Stromal cell of bone marrow (primary cell): Measurements from ENCODE around the gene CCDC9.
"Not testable (repeated sequence)": the region's sequence is repeated elsewhere in the genome, so short reads cannot be mapped to it uniquely, and the experiment has no call there.

ENCODE experiments used
- DNase-seq: peaks from one replicate; pipeline ENCODE4 v3.0.0-alpha.2; 2012; ENCODE audit warnings: low read depth

Gene CCDC9

GRCh38 chr19:47261946-47262793, 5.8 kb downstream of the CCDC9 start:
- DNase-seq = not testable (repeated sequence)

DNA sequence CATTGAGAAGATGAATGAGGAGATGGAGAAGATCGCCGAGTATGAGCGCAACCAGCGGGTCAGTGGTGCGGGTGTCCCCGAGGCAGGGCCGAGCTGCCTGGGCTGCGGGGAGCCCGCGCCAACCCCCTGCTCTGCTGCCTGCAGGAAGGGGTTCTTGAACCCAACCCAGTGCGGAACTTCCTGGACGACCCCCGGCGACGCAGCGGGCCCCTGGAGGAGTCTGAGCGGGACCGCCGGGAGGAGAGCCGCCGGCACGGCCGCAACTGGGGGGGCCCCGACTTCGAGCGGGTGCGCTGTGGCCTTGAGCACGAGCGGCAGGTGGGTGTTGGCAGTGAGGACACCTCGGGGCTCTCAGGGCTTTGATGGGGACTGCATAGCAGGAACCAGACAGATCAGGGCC, 8.3 kb downstream of the CCDC9 start:
- no peak for DNase-seq

GRCh38 chr19:47266401-47266941, 10.1 kb downstream of the CCDC9 start:
- DNase-seq = no peak

- DNase-seq = no peak
Measured at GRCh38 chr19:47267350-47267759, 11.0 kb downstream of the CCDC9 start.

- DNase-seq = no peak
Measured at GRCh38 chr19:47268028-47268427, 11.7 kb downstream of the CCDC9 start.

DNA sequence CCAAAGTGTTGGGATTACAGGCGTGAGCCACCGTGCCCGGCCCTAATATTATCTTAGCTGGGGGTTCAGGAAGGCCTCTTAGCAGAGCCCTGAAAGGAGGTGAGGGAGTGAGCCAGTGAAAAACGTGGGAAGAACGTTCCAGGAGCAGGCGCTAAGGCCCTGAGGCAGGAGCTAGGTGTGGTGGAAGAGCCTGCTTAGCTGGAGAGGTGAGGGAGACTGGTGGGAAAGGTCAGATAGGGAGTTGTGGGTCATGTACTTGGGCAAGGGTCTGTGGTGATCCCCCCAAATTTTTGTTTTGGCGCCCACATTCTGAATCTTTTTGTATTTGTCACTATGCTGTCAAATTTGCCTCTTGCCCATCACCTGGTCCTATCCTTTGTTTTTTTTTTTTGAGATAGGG, 13.3 kb downstream of the CCDC9 start:
- no peak for DNase-seq

DNA sequence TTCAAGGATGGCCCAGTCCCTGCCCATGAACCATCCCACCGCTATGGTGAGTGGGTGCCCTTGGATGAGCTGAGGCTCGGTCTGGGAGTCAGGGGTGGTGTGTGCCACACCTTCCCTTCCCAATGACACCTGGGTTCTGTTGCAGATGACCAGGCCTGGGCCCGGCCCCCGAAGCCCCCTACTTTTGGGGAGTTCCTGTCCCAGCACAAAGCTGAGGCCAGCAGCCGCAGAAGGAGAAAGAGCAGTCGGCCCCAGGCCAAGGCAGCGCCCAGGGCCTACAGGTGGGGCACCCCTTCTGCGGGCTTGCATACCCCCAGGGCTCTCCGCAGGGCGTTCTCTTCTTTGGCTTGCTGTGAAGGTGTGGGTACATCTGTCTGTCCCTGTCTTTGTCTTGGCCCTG, 14.1 kb downstream of the CCDC9 start:
- DNase-seq = no peak

DNA sequence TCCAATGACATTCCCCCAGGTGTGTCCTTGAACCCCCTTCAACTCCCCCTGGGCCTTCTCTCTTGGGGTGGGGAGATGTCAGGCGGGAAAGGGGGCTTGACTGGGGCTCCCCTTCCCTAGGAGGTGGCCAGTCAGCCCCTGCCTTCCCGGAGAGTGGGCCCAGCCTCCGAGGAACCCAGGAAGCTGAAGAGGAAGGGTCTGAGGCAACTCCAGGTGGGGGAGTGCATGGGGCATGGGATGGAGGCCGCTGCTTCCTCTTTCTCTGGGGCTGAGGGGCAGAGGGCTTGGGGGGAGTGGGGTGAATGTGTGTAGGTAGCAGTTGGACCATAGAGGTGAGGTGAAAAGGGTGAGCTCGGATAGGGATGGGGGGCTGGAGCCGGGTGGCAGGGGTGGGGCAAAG, 15.6 kb downstream of the CCDC9 start:
- DNase-seq = no peak

DNA sequence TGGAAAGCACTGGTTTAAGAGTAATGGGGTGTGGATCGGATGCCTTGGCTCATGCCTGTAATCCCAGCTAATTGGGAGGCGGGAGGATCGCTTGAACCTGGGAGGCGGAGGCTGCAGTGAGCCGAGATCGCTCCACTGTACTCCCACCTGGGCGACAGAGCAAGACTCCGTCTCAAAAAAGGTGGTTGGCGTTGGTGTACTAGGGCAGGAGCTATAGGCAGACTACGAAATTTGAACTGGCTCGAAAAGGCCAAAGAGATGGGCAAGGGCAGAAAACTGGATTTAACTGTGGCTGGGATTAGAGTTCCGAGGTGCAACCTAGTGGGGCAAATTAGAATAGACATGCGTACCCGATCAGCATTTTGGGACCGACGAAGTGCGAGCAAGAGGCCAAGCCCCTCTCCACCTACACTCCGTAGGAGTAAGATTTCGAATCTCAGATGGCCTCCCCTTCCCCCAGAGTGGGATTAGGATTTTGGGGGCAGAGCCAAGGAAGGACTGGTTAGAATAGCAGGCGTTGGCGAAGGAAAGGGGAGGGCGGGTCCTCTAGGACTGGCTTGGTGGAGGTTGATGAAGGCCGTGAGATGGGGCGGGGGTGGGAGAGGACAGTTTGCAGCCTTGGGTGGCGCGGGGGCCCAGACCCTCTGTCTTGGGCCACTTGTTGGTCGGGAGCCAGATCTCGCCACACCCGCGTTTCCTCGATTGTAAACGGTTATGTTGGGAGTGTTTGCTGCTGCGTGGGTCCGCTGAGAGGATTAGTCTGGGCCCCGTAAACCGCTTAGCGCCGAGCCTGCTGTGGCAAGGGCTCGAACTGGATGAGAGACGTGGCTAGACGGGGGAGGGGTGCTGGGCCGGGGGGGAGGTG, 16.4 kb downstream of the CCDC9 start:
- DNase-seq = no peak

- DNase-seq = peak; percentile 85
Measured at GRCh38 chr19:47273313-47274070, 17.2 kb downstream of the CCDC9 start.

GRCh38 chr19:47274071-47274890, 18.0 kb downstream of the CCDC9 start, which contains the start of gene INAFM1:
Gene INAFM1, plus strand, starts transcription at chr19:47274885. Its CDS starts 35 bp downstream, at chr19:47274920.
- DNase-seq = peak; percentile 76

GRCh38 chr19:47274891-47275761, 18.8 kb downstream of the CCDC9 start:
- DNase-seq = no peak

- DNase-seq = no peak
Measured at GRCh38 chr19:47275791-47276461, 19.6 kb downstream of the CCDC9 start.

DNA sequence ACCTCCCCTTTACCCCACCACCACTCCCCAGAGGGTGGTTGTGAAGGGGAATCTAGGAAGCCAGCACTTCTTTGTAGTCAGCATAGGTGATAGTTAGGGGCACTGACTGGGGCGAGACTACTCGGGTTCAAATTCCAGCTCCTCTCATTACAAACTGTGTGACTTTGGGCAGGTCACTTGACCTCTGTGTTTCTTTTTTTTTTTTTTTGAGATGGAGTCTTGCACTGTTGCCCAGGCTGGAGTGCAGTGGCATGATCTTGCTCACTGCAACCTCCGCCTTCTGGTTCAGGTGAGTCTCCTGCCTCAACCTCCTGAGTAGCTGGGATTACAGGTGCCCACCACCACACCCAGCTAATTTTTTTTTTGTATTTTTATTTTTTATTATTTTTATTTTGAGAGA, 20.2 kb downstream of the CCDC9 start:
- DNase-seq = not testable (repeated sequence)

- DNase-seq = no peak
Measured at GRCh38 chr19:47280183-47280797, 24.0 kb downstream of the CCDC9 start.

DNA sequence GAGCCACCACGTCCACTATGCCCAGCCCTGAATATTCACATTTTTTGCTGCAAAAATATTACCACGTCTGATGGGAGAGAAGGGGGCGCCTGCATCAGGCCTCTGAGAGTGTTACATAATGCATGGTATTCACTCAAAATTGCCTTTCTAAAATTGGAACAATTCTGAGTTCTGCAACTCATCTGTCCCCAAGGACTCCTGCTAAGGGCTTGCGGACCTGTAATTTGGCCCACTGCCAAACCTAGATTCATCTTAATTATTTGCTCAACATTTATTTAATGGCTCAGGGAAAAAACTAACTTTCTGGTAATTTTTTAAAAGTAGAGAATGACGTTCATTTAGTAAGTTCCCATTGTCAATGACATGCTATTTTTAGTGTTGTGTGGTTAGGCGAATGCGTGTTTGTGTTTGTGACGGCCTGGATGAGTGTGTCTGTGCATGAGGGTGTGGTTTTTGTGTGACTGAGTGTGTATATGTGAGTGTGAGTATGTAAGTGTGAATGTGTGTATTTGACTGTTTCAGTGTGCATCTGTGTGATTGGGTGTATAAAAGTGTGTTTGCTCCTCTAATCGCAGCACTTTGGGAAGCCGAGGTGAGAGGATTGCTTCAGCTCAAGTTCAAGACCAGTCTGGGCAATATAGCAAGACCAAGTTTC, 27.2 kb downstream of the CCDC9 start:
- DNase-seq = no peak

GRCh38 chr19:47284324-47284899, 28.1 kb downstream of the CCDC9 start:
- DNase-seq = no peak

- DNase-seq = peak; percentile 55
Measured at GRCh38 chr19:47296036-47296435, 39.7 kb downstream of the CCDC9 start.
